IPS-20b (cell line): ENCODE data around the gene ACAN.

Experiments used
- H3K27ac ChIP-seq: one replicate; pipeline ENCODE4 v1.5.1; 2013; ENCODE audit warnings: low read length
- H3K27me3 ChIP-seq: 2 replicates; pipeline ENCODE4 v1.6.1; 2013; ENCODE audit warnings: mild to moderate bottlenecking, low read length, inconsistent platforms; ENCODE audit not compliant: insufficient read depth
- H3K36me3 ChIP-seq: 2 replicates; pipeline ENCODE4 v1.6.1; 2013; ENCODE audit warnings: low read depth, mild to moderate bottlenecking, inconsistent platforms, low read length, moderate library complexity; ENCODE audit not compliant: insufficient read depth
- H3K4me1 ChIP-seq: 2 replicates; pipeline ENCODE4 v1.6.1; 2013; ENCODE audit warnings: mild to moderate bottlenecking, control low read depth, inconsistent platforms, low read length, moderate library complexity; ENCODE audit not compliant: insufficient read depth
- H3K4me3 ChIP-seq: 2 replicates; pipeline ENCODE4 v1.5.1; 2013; ENCODE audit warnings: mild to moderate bottlenecking, low read length, inconsistent platforms
- H3K9ac ChIP-seq: 2 replicates; pipeline ENCODE4 v1.6.1; 2013; ENCODE audit warnings: low read depth, mild to moderate bottlenecking, inconsistent platforms, low read length, moderate library complexity
- H3K9me3 ChIP-seq: 2 replicates; pipeline ENCODE4 v1.6.1; 2013; ENCODE audit warnings: mild to moderate bottlenecking, low read depth, low read length, inconsistent platforms; ENCODE audit not compliant: insufficient read depth

The ACAN gene

DNA sequence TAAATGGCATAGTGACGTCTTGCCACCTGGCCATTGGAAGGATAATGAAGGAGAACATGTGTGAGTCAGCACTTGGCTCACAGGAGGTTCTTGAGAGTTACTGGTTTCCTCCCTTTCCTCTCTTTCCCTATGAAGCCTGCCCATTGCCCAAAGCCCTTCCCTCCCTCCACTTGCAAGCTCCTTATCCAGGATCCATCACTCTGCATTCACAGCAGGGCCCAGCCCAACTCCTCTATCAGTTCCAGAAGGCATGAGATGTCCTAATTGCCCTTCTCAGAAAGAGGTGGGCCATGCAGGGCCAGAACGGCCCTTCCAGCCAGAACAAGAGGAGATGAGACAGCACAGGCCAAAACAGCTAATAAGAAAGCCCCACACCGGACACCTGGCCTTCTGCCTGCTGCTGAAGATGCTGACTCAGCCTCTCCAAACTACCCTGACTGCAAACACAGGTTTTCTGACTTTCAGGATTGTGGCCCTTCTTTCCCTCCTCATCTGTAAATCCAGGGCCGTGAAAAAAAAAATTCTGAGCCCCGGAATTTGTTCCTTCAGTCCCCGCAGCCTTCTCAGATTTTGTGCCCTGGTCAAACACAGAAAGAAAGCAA lies 62.4 kb downstream of the ACAN start:
- H3K9me3 ChIP-seq, result no peaks in the 10 kb centered on the region
- H3K36me3 ChIP-seq, result no peaks in the 10 kb centered on the region
- H3K9ac ChIP-seq, result no peak overlapping the region
- no peak overlapping the region for H3K4me3 ChIP-seq
- H3K27me3 ChIP-seq, result no peaks in the 10 kb centered on the region; the same call in 1 of the 2 replicates
- H3K4me1 ChIP-seq, result no peaks in the 10 kb centered on the region
- no peak overlapping the region for H3K27ac ChIP-seq

DNA sequence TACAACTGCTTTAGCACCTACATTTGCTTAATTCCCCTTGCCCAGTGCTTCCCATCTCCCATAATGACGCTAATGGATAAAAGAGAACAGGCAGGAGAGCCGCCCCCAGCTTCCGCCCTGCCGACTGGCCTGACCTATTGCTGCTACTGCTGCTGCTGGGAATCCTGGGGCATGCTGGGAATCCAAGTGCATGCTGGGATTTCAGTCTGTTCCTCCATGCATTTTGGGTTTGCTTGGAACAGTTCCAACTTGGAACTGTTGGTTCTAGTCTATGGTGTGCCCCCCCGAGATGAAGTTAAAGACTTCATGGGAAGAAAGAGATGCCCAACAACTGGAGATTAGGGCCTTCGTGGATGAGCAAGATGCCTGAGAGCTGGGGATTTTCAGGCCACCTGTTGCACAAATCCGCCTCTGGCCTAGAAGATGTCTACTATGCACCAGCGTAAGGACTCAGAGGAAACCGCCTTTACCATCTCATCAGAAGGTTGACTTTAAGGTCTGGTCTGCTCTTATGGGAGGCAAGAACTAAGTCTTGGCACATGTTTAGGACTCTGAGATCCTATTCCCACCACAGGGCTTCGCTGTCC lies 63.2 kb downstream of the ACAN start:
- H3K4me1 ChIP-seq, result no peaks in the 10 kb centered on the region
- H3K9me3 ChIP-seq, result no peaks in the 10 kb centered on the region
- no peaks in the 10 kb centered on the region; the same call in 1 of the 2 replicates for H3K27me3 ChIP-seq
- no peak overlapping the region for H3K27ac ChIP-seq
- H3K36me3 ChIP-seq, result no peaks in the 10 kb centered on the region
- no peak overlapping the region for H3K4me3 ChIP-seq
- H3K9ac ChIP-seq, result no peak overlapping the region

DNA sequence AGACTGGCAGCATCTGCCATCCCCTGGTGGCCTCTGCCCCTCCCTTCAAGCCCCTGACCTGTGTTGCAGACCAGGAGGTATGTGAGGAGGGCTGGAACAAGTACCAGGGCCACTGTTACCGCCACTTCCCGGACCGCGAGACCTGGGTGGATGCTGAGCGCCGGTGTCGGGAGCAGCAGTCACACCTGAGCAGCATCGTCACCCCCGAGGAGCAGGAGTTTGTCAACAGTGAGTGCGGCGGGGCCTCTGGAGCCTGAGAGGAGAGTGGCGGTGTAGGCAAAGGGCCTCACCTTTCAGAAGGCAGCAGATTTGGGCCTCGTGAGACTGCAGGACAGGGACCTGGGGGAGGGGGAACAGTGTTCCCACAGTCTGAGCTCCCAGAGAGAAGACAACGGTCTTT lies 68.1 kb downstream of the ACAN start:
- Histone ChIP-seq H3K27me3 (no peaks in the 10 kb centered on the region; the same call in 1 of the 2 replicates), H3K9me3 (no peaks in the 10 kb centered on the region), H3K4me3 (no peak overlapping the region), H3K4me1 (no peaks in the 10 kb centered on the region; the same call in 1 of the 2 replicates), H3K27ac (no peak overlapping the region), H3K9ac (no peak overlapping the region), H3K36me3 (no peaks in the 10 kb centered on the region; the same call in 1 of the 2 replicates)

DNA sequence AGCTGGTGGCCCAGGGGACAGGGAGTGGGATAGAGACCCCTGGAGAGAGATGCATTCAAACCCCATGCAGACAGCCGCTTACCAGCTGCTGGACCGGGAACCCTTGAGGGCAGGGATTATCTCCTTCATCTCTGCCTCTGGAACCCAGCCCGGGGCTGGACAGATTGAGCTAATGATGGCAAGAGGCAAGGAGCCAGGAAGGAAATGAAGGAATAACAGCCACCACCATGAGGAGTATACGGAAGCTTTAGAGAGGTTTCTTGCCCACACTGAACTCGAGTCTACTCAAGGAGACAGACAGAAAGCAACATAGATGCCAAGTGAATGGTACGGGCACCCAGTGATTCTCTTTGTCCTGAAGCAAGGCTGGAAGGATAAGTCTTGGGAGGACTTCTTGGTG lies 68.9 kb downstream of the ACAN start:
- Histone ChIP-seq H3K9me3 (no peaks in the 10 kb centered on the region), H3K9ac (no peak overlapping the region), H3K4me3 (no peak overlapping the region), H3K36me3 (no peaks in the 10 kb centered on the region; the same call in 1 of the 2 replicates), H3K27me3 (no peaks in the 10 kb centered on the region; the same call in 1 of the 2 replicates), H3K4me1 (no peaks in the 10 kb centered on the region; the same call in 1 of the 2 replicates), H3K27ac (no peak overlapping the region)

DNA sequence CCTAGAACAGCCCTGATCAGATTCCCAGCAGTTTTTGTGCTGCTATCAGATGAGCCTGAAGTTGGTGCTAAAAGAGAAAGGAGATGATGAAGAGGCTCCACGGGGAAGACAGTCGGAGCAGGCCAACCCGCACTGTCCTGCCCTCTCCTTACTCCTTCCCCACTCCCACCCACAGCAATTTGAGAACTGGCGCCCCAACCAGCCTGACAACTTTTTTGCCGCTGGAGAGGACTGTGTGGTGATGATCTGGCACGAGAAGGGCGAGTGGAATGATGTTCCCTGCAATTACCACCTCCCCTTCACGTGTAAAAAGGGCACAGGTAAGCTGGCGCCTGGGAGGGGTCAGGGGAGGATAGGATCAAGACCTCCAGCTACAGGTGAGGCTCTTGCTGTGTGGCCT lies 69.5 kb downstream of the ACAN start:
- no peak overlapping the region for H3K4me3 ChIP-seq
- H3K27me3 ChIP-seq, result no peaks in the 10 kb centered on the region; the same call in 1 of the 2 replicates
- no peak overlapping the region for H3K9ac ChIP-seq
- no peaks in the 10 kb centered on the region for H3K9me3 ChIP-seq
- no peaks in the 10 kb centered on the region; the same call in 1 of the 2 replicates for H3K36me3 ChIP-seq
- H3K4me1 ChIP-seq, result no peaks in the 10 kb centered on the region; the same call in 1 of the 2 replicates
- H3K27ac ChIP-seq, result no peak overlapping the region

DNA sequence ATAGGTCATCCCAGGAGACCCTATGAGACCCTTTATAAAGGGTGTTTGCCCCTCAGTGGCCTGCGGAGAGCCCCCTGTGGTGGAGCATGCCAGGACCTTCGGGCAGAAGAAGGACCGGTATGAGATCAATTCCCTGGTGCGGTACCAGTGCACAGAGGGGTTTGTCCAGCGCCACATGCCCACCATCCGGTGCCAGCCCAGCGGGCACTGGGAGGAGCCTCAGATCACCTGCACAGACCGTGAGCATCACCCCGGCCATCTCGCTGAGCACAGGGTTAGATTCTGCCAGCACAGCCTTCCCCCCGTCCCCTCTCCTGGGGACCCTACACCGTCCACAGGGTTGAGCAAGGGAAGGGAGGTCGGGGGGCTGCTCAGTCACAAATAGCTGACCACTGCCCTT lies 70.5 kb downstream of the ACAN start:
- Histone ChIP-seq H3K27me3 (no peaks in the 10 kb centered on the region; the same call in 1 of the 2 replicates), H3K9ac (no peak overlapping the region), H3K4me1 (no peaks in the 10 kb centered on the region; the same call in 1 of the 2 replicates), H3K9me3 (no peaks in the 10 kb centered on the region), H3K4me3 (no peak overlapping the region), H3K36me3 (peaks cover 8% of the 10 kb centered on the region; the same call in 1 of the 2 replicates), H3K27ac (no peak overlapping the region)

DNA sequence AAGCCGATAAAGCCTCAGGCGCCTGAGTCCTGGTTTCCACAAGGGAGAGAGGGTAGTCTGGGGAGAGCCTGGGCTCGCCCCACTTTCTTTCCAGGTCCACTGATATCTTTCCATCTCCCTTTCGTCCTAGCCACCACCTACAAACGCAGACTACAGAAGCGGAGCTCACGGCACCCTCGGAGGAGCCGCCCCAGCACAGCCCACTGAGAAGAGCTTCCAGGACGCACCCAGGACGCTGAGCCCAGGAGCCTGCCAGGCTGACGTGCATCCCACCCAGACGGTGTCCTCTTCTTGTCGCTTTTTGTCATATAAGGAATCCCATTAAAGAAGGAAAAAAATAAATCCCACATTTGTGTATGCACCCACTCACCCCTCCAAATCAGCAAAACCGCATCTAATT lies 71.0 kb downstream of the ACAN start:
- H3K36me3 ChIP-seq, result peaks cover 8% of the 10 kb centered on the region; the same call in 1 of the 2 replicates
- no peak overlapping the region for H3K4me3 ChIP-seq
- H3K4me1 ChIP-seq, result no peaks in the 10 kb centered on the region; the same call in 1 of the 2 replicates
- no peak overlapping the region for H3K27ac ChIP-seq
- H3K9me3 ChIP-seq, result no peaks in the 10 kb centered on the region
- no peaks in the 10 kb centered on the region; the same call in 1 of the 2 replicates for H3K27me3 ChIP-seq
- no peak overlapping the region for H3K9ac ChIP-seq

DNA sequence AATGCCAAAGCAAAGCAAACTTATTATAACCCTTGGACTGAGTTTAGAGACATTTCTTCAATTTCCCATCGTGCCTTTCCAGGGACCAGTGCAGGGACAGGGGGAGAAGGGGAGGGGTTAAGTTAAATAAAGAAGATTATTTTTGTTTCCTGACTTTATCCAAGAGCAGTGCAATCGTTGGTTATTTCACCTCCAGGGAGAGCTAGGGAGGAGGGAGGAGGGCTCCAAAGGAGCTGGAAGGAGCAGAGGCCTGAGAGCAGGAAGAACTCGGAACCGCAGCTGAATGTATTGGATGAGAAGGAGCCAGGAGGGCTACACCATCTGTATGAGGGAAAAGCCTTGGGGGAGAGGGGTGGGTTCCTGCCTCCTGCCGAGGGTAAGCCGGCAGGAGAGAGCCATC lies 71.4 kb downstream of the ACAN start:
- Histone ChIP-seq H3K27ac (no peak overlapping the region), H3K27me3 (no peaks in the 10 kb centered on the region; the same call in 1 of the 2 replicates), H3K4me3 (no peak overlapping the region), H3K4me1 (no peaks in the 10 kb centered on the region; the same call in 1 of the 2 replicates), H3K9me3 (no peaks in the 10 kb centered on the region), H3K9ac (no peak overlapping the region), H3K36me3 (peaks cover 10% of the 10 kb centered on the region; the same call in 1 of the 2 replicates)

DNA sequence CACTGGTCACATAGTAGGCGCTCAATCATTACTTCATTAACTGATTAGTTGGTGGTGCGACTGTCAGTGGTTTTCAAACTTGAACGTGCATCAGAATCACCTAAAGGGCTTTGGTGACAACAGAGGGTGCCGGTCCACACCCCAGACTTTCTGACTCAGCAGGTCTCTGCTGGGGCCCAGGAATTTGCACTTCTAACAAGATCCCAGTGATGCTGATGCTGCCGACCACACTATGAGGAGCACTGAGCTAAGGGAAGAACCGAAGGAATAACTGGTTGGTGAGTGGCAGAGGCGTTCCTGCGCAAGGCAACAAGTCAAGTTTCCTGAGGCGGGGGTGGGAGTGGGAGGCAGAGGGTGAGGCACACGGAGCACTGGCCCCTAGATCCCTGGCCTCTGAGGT lies 73.3 kb downstream of the ACAN start:
- no peaks in the 10 kb centered on the region; the same call in 1 of the 2 replicates for H3K27me3 ChIP-seq
- H3K9ac ChIP-seq, result no peak overlapping the region

DNA sequence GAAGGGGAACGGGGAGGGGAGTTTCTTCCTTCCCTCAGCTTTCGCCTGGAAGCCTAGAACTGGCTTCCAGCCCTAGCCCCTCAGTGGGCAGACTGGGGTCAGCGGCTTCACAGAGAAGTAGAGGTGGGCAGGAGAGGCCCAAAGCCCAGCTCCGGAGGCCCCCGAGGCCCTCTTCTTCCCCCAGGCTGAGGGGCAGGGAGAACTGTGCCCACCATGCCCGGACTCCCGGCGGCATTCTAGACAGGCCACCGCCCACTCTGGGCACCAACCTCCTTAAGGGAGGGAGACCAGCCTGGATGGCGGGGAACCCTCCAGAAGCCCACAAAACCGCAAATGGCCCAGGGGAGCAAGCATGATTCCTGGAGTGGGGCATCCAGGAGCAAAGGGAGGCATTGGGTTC lies 74.2 kb downstream of the ACAN start:
- Histone ChIP-seq H3K9ac (no peak overlapping the region), H3K36me3 (peaks cover 33% of the 10 kb centered on the region; the same call in 1 of the 2 replicates), H3K27me3 (no peaks in the 10 kb centered on the region; the same call in 1 of the 2 replicates), H3K27ac (no peak overlapping the region), H3K4me3 (no peak overlapping the region), H3K4me1 (no peaks in the 10 kb centered on the region; the same call in 1 of the 2 replicates), H3K9me3 (no peaks in the 10 kb centered on the region)

More for the DNA sequence above, 73.3 kb downstream of the ACAN start:
- no peak overlapping the region for H3K4me3 ChIP-seq
- H3K36me3 ChIP-seq, result peaks cover 27% of the 10 kb centered on the region; the same call in 1 of the 2 replicates
- no peak overlapping the region for H3K27ac ChIP-seq
- no peaks in the 10 kb centered on the region; the same call in 1 of the 2 replicates for H3K4me1 ChIP-seq
- no peaks in the 10 kb centered on the region for H3K9me3 ChIP-seq

DNA sequence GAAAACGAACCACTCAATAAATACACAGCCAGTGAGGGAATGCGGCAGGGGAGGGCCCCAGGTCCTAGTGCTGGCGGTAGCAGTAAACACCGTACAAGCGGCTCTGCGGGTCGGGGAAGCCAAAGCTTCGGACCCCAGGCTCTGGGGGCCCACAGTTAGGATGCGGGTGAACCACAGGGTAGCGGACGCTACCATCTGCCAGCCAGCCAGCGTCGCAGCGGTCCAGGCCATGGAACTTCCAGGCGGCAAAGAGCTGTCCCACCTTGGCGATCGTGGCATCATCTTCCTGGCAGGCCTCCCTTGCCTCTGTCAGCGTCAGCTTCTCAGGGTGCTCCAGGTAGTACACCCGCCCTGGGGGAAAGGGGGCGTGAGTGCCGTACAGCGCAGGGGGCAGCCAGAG lies 74.7 kb downstream of the ACAN start:
- Histone ChIP-seq H3K9ac (no peak overlapping the region), H3K27ac (no peak overlapping the region), H3K9me3 (no peaks in the 10 kb centered on the region), H3K4me1 (no peaks in the 10 kb centered on the region; the same call in 1 of the 2 replicates), H3K27me3 (no peaks in the 10 kb centered on the region), H3K4me3 (no peak overlapping the region), H3K36me3 (peaks cover 38% of the 10 kb centered on the region; the same call in 1 of the 2 replicates)
